ENCODE data around the gene ANKRD44. TPM values are rescaled to one million over a fixed set of nuclear protein-coding genes. Genes with fewer than 3 reads are reported as not detected.

The ANKRD44 gene
- total RNA-seq, 1 donor from 2014 or later = 4.3 TPM

GRCh38 chr2:197148401-197148800, 162.2 kb downstream of the ANKRD44 start:
- Histone ChIP-seq H3K4me3 (ENCODE audit: low read depth, low read length) (no peak overlapping the region), H3K27me3 (ENCODE audit: control insufficient read depth, insufficient read depth, low read length) (no peaks in the 10 kb centered on the region), H3K36me3 (ENCODE audit: control insufficient read depth, insufficient read depth, low read length) (no peaks in the 10 kb centered on the region)
- no peak for TF ChIP-seq CTCF (IDR thresholded peaks at IDR 0.05; ENCODE audit: insufficient read depth, low read length, poor library complexity, severe bottlenecking)
- no peak for DNase-seq (ENCODE audit: low read depth)

GRCh38 chr2:197147942-197148341, 162.6 kb downstream of the ANKRD44 start:
- no peak for DNase-seq (ENCODE audit: low read depth)
- H3K27me3 ChIP-seq (ENCODE audit: control insufficient read depth, insufficient read depth, low read length) = no peaks in the 10 kb centered on the region
- no peak for TF ChIP-seq CTCF (IDR thresholded peaks at IDR 0.05; ENCODE audit: insufficient read depth, low read length, poor library complexity, severe bottlenecking)
- H3K36me3 ChIP-seq (ENCODE audit: control insufficient read depth, insufficient read depth, low read length) = no peaks in the 10 kb centered on the region
- no peak overlapping the region for H3K4me3 ChIP-seq (ENCODE audit: low read depth, low read length)

- TF ChIP-seq CTCF (IDR thresholded peaks at IDR 0.05; ENCODE audit: insufficient read depth, low read length, poor library complexity, severe bottlenecking) = no peak
- DNase-seq (ENCODE audit: low read depth) = no peak
- no peaks in the 10 kb centered on the region for H3K36me3 ChIP-seq (ENCODE audit: control insufficient read depth, insufficient read depth, low read length)
These were observed 163.6 kb downstream of the ANKRD44 start for GRCh38 chr2:197146995-197147394.

GRCh38 chr2:197145471-197146056, 165.0 kb downstream of the ANKRD44 start:
- no peak for TF ChIP-seq CTCF (IDR thresholded peaks at IDR 0.05; ENCODE audit: insufficient read depth, low read length, poor library complexity, severe bottlenecking)
- Histone ChIP-seq H3K36me3 (ENCODE audit: control insufficient read depth, insufficient read depth, low read length) (no peaks in the 10 kb centered on the region), H3K4me3 (ENCODE audit: low read depth, low read length) (no peak overlapping the region), H3K27me3 (ENCODE audit: control insufficient read depth, insufficient read depth, low read length) (no peaks in the 10 kb centered on the region)
- DNase-seq (ENCODE audit: low read depth) = no peak

More at GRCh38 chr2:197146995-197147394, 163.6 kb downstream of the ANKRD44 start:
- Histone ChIP-seq H3K27me3 (ENCODE audit: control insufficient read depth, insufficient read depth, low read length) (no peaks in the 10 kb centered on the region), H3K4me3 (ENCODE audit: low read depth, low read length) (no peak overlapping the region)

GRCh38 chr2:197144183-197144582, 166.4 kb downstream of the ANKRD44 start:
- DNase-seq (ENCODE audit: low read depth) = no peak
- no peaks in the 10 kb centered on the region for H3K36me3 ChIP-seq (ENCODE audit: control insufficient read depth, insufficient read depth, low read length)
- H3K27me3 ChIP-seq (ENCODE audit: control insufficient read depth, insufficient read depth, low read length) = no peaks in the 10 kb centered on the region
- no peak overlapping the region for H3K4me3 ChIP-seq (ENCODE audit: low read depth, low read length)
- no peak for TF ChIP-seq CTCF (IDR thresholded peaks at IDR 0.05; ENCODE audit: insufficient read depth, low read length, poor library complexity, severe bottlenecking)

Measured in kidney epithelial cell (primary cell).